HG02642 (cell line): ENCODE results near the gene SFTA2.

Experiments used
- ATAC-seq: cut with Tn5 transposase; IDR thresholded peaks from one replicate; pipeline ENCODE4 v1.9.1; 2021; ENCODE audit warnings: mild to moderate bottlenecking; ENCODE audit not compliant: unreplicated experiment, poor library complexity

SFTA2 gene

GRCh38 chr6:30881392-30882203 is 50.4 kb downstream of the SFTA2 start:
- ATAC-seq = no peak
